GM21381 (cell line): ENCODE data around the gene NWD2.
A peak's percentile ranks its signal among the peaks of the same experiment; 100 is the strongest.

ENCODE experiments used
- ATAC-seq: cut with Tn5 transposase; IDR thresholded peaks from one replicate; pipeline ENCODE4 v1.9.1; 2021; ENCODE audit warnings: mild to moderate bottlenecking, moderate library complexity; ENCODE audit not compliant: unreplicated experiment

The NWD2 gene

DNA sequence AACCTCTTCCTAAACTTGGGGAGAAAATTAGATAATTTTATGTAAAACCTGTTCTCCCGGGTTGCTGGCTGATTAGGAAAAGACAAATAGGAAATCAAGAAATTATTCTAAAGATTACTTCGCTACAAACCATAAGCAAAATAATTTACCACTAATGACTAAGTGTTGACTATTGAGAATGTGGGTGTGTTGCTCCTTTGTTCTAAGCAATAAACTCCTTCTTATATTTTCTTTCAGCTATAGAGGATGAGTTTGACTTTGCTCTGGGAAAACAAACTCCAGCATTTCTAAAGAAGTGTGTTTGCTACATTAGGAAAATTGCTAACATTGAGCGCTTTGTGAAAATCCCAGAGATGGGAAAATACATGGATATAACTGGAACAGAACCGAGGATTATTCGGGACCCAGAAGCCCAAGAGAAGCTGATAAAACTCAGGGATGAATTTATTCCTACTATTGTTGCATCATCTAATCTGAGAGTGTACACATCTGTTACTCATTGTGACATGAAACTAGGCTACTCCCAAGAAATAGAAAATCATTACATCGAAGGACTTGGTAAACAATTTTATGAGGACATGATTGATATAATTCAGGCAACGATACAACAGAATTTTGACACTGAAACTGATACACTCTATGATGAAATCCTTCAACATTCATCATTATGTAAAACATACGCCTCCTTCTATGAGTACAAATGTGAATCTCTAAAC is 194.2 kb downstream of the NWD2 start:
- no peak for ATAC-seq

DNA sequence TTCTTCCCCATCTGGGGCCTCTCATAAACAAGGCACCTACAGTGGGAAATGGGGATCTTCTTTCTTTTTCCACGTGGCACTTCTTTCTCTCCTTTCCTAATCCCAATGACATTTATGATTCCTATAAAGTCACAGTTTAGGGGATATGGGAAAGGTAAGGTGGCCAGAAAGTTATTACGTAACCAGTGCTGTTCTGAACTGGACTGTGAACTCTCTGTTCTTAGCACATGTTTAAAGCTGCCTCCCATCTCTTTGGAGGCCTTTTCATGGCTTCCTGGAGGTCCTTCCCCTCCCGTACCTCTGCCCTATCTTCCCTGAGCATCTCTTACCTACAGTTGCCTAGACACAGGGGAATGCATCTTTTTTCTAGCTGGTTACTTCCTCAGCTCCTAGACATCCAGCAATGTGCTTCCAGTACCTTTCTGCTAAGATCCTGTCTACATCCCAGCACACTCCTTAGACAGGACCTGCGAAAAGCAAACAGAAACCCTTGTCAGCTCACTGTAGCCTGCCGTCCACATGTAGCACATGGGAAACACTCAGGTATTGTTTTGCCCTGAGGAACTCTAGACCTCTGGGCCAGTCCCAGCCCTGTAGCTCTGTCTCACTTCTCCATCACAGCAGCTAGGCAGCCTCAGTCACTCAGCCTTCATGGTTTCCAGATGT is 195.4 kb downstream of the NWD2 start:
- ATAC-seq: no peak

DNA sequence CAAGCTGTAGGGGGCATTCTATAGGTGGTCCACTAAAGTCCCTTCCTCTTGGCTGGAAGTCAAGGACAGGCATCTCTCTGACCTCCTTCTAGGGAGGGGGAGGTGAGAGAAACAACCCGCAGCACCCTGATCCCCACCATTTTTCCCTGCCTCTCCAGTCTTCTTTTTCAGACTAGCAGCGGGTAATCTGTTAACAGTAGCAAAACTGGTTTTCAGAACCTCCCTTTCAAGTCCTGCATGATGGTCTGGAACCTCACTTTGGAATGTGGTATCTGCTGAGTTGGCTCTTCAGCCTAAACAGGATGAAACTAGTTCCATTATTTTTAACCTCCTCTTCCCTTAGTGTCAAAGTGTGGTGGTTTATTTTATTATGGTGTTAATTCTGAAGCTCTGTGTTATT is 196.0 kb downstream of the NWD2 start:
- no peak for ATAC-seq

DNA sequence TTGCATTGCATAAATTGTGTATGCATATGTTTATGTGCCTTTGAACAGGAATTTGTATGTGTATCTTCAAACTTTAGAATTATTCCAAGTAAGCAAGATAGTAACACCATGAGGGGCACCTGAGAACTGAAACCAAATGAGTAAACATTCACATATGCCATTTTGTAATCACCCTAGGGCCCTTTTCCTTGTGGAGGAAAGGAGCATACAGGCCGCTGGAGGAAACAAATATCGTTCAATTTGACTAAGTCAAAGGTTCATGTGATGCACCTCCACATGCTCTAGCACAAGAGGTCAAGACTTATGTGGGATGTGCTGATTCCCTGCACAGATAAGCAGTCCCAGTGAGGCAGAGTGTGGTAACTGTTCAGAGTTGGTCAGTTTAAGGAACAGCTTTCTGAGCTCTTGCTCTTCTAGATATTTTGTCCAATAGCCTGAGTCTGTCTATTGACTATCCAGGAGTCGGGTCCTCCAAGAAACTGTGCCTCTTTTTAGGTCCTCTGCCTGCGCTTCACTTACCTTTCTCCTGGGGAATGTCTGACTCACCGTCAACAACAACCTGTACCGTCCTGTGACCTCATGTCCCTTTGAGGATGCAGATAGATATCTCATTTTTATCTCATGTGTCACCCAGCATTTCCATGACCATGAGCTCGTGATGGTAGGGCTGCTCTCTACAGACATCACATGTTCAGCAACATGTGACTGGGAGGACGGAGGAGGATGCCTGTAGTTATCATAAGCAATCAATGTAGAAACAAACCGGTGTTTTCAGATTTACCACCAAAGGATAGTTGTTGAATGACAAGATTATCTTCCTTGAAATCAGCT is 196.9 kb downstream of the NWD2 start:
- no peak for ATAC-seq

DNA sequence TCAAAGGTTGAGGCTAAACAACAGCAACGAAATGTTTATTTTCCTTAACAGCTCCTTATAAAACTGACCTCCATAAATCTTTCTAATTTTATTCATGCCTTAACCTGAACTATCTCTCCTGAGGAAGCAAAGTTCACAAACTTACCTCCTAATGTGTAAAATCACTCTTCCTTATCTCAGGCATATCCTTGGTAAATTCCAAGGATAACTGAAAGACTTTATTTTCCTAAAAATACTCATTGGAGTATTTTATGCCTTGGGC is 197.4 kb downstream of the NWD2 start:
- no peak for ATAC-seq

DNA sequence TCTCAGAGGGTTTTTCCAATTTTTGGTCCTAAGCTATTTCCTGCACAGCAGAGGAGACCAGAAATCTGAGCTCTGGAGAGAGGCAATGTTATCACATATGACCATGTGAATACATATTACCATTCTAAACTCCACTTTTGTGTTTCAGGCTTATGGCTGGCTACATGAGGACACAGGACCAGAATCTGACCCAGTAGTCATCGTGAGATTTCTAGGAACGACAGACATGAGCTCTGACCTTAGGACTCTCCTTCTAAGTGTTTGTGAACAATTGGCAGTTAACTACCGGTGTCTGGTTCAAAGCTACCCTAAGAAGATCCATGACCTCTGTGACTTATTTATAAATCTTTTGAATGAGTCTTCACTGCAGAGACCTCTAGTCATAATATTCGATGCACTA is 198.6 kb downstream of the NWD2 start:
- no peak for ATAC-seq

DNA sequence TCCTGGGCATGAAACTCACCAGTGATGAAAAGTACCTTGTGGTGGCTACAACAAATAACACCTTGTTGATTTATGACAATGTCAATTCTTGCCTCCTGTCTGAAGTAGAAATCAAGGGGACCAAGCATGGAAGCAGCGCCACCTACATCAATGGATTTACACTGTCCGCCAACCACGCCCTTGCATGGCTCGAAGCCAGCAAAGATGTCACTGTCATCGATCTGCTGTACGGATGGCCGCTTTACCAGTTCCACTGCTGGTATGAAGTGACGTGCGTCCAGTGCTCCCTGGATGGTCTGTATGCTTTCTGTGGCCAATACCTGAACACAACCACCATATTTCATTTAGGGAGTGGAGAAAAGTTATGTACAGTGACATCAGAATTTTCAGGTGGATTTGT is 200.5 kb downstream of the NWD2 start:
- no peak for ATAC-seq

DNA sequence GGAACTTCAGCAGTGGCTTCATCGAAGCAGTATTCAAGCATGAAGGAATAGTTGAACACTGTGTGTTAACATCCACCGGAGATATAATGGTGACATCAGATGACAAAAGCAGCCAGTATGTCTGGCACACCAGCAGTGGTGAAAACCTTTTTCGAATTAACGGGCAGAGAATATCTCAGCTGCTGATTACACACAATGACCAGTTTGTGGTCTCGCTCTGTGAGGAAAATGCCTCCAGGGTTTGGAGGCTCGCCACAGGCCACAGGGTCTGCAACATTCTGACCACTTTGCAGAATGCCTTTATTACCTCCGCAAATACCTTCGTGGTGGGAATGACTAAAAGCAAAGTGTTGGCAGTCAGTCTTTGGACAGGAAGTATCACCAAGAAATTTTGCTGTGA is 201.5 kb downstream of the NWD2 start:
- no peak for ATAC-seq

DNA sequence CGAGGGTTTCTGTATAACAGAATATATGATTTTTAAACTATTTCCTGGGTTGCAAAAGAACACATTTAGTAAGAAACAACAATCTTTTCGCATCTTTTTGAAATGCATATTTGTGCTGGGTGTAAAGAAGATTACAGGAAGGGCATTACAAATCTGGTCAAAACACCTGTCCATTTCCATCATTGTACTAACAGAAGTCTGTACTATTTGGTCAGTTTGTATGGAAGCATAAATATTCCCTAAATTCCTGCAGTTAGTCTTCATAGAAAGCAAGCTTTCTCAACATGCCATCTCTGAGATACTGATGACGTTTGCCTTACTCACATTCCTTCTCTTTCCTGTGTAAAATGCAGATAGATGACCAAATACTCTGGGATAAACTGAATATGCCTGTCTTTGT is 203.3 kb downstream of the NWD2 start:
- no peak for ATAC-seq

DNA sequence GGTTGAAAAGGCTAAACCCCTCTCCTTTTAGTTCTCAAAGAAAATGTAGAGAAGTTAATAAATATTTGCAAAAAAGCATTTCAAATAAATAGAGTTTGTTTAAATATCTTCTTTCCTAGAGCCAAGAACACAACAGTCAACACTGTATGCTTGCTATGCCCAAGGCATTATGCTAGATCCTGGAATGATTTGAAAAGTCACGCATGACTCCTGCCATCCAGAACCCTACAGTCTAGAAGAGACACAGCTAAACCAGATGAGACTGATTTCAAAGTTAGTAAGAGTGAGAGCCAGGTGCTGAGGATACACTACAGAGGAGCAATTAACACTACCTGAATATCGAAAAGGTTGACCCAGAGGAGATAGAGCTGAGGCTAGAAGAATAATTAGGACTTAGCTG is 205.8 kb downstream of the NWD2 start:
- ATAC-seq: no peak

DNA sequence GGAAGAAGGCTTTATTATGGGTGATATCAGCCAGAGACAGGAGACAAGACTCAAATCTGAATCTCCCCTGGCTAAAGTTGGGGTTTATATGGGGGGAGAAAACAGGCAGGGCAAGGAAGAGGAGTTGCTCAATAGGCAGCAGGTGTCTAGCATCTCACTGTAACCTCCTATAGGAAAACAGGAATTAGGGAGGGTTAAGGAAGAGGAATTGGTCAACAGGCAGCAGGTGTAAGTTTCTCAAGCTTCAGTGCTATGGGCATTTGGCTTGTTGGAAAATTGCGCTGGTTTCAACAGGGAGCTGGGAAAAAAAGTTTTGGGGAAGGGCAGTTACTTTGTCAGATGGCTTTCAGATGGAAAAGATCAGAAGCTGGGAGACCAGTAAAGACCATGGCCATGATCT is 206.4 kb downstream of the NWD2 start:
- no peak for ATAC-seq

DNA sequence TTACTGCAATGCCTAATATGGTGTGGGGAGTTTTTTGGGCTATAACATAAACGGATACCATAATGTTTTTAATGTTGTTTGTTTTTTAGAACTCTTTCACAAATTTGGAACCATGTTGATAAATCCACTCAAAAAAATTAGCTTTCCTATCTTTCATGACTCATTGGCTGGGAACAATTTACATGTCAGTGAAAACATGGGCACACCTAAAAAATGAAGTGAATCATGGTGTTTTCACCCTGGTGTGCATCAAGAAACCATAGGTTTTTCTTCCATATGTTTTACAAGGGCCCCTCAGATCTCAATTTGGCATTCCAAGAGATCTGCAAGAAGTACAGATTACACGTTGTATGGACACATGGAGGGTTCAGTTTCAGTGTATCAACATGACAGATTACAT is 207.1 kb downstream of the NWD2 start:
- ATAC-seq: no peak

DNA sequence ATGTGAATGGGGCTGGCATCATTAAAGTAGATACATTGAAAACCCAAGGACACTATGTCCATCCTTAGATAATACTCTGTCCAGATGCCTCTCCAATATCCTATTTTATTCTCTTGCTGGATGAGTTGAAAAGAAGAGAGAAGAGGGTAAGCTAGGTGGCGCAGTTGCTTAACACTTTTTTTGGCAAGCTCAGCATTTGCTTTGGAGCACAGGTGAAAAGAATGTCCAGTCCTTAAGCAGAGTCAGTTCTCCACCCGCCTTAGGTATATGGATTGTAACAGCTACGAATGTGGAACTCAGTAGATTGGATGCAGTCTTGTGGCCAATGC is 208.4 kb downstream of the NWD2 start:
- peak; percentile 54 for ATAC-seq

DNA sequence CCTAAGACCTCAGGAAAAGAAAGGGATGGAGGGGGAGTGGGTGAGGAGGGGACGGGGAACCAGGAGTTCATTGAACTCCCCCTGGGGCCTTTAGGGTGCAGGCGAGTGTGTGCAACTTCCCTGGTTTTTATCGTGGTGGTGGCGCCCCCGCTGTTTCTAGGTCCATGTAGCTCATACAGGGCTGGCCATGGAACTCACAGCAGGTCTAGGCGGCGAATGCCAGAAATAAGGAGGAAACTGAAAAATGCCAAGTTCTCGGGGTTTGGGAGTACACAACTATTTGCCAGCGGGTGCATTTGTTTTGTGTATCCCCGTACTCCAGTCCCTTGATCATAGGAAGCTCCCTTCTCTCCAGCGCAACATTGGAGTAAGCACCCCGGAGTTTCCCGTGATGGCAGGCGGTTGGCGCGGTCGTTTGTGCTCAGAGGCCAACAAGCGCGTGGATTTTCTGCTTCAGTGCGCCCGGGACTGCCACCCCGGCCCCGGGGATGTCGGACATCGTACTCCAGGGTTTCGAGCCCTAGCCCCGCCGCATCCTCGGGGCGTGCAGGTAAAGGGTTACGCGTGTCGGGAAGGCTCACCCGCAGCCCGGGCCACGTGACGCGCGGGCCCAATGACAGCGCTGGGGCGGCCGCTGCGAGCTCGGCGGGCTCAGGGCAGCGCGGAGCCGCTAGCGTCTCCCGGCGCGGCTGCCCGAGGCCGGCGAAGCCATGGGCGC is 208.9 kb downstream of the NWD2 start:
- peak; percentile 67 for ATAC-seq

DNA sequence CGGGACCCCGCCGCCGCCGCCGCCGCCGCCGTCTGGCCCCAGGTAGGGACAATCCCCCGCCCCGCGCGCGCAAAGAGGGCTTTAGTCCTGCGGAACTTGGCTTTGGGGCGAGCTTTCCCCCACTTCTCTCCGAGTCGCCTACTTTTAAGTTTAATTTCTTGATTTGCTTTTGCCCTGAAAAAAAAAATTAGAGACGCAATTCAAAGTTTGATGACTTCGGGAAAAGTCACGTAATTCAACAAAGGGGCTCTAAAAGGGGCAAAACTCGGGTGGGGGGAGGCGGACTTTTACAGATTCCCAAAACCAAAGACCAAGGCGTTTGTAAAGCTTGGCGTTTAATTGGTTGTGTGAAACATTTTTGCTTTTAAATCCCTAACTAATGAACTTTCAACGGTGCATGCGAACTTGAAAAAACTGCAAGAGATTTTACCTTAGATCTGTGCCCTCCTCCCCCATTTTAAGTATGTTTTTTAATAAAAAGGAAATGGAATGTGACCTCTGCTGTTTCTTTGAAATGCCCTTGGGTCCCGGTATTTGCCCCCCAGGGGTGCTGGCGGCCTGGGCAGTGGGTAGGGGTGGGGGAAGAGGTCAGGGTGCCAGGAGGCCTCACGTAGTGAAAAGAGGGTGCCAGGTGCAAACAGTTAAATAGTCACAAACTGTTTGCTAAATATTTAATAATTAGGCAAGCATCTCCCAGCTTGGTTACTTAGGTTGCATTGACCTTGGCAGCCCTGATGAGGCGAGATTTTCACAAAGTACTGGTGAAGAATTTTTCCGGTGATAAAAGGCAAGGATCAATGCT is 209.7 kb downstream of the NWD2 start:
- no peak for ATAC-seq

DNA sequence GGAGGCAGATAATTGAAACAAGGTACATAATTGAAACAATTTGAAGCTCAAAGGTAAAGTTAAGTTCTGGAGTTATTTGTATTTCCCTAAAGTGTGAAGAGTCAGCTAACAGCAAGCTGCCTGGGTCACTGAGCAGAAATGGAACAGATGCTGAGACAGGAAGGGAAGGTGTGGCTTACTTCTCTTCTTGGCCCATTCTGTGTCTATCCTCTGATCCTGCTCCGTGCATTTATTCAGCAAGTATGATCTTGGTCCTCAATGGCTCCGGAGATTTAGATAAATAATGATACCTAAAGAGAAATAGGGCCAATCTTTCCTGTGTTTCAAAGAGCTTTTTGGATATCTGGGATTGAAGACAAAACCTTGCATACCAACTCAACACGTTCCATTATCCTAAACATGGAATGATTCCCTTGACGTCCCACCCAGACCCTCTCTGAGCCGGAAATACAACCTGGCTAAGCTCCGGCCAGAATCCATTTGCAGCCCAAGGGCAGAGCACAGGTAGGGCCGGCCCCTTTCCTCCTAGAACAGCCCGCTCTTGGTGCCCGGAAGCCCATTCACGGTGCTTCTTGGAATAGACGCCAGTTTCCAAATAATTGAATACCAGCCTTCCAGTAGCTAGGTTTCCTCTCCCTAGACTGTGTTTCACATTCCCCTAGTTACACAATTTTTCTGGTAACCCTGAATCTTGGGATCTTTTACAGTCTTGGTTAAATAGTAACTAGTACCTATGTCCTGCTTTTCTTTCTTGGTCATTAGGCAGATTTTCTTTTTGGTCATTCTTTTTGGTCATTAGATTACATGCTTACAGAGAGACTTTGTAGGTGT is 211.0 kb downstream of the NWD2 start:
- no peak for ATAC-seq

DNA sequence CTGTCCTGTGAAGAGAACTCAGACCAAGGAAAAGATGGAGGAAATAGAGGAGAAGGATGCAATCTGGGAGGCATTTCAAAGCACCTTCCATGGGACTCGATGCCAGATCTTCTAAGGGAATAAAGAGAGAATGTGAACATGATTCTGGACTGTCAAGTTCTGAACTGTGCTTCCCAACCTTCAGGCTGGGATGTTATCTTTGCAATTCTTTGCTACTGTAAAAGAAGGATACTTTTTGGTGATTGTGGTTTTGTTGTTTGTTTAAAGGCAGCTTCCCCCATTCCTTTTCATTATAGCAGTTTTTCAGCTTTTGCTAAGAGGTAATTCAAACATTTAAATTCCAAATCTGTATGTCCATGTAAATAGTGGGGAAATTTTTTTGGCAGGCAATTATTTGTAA is 217.3 kb downstream of the NWD2 start:
- no peak for ATAC-seq

DNA sequence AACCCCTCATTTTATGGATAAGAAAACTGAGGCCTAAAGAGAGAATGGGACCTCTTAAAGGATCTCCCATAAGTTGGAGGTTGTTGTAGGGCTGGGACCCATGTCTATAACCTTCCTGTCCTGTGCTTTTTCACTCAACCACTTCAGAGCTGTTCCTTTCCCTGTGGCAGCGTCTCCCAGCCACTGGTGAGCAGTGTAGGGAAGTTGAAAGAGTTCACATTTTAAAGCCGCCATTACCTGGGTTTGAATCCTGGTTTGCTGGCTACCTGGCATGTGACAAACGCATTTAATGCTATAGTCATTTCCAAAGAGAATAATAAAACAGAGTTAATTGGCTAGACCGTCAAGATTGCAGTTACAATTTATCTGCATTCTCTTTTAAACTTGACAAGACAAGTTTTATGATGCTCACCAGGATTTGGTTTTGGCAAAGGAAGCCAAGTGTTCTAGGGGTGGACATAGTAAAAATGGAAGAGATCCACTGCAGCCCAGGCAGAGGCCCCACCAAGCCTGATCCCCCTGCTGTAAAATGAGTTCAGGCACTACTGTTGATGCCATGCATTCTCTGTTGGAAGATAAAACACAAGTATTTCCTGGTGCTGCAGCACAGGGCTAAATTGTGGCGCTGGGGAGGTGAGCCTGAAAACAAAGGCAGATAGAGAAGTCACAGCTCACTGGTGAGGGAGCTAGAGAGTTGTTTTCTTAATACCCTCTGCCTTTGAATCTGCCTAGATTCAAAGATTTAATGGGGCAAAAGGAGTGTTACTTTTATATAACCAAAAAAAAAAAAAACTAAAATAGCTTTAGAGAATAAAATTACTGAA is 218.7 kb downstream of the NWD2 start:
- ATAC-seq: no peak
